GM12892 (cell line): Measurements from ENCODE around the gene RGL2.

Experiments used
- DNase-seq: peaks from one replicate; pipeline ENCODE4 v3.0.0; 2011; ENCODE audit not compliant: insufficient read length
- FAIRE-seq: peaks from 2 replicates; lab custom pipeline; 2011; peaks lifted over from hg19 to GRCh38; lab: Jason Lieb, UNC
- POLR2A ChIP-seq: IDR thresholded peaks from 2 replicates; pipeline ENCODE4 v1.6.1; 2011; ENCODE audit warnings: low read depth, low read length, control low read depth
- POLR2AphosphoS5 ChIP-seq: IDR thresholded peaks from 2 replicates; pipeline ENCODE4 v1.6.1; 2011; ENCODE audit warnings: low read depth, low read length, control low read depth
- TAF1 ChIP-seq: IDR thresholded peaks from 2 replicates; pipeline ENCODE4 v1.6.1; 2011; ENCODE audit warnings: low read depth, mild to moderate bottlenecking, control low read depth, low read length, borderline replicate concordance

The RGL2 gene

GRCh38 chr6:33324125-33324524 lies 25.4 kb upstream of the RGL2 start:
- FAIRE-seq = no peak
- TF ChIP-seq TAF1 (no peak), POLR2AphosphoS5 (no peak), POLR2A (no peak)
- no peak for DNase-seq

DNA sequence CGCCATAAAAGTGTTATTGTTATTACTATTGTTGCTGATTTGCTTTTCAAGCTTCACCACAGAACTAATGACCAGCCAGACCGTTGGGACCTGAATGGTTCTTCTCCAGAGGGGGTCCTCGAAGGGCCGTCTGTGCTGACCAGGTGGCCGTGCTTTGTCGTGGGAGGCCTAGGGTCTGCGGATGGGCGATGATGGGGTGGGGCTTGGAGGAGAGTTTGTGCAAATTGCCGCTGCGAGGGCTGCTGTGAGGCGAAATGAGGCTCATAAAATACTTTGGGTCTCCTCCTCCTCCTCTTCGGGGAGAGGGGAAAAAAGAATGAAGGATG lies 24.8 kb upstream of the RGL2 start:
- no peak for FAIRE-seq

GRCh38 chr6:33321227-33321626 lies 22.5 kb upstream of the RGL2 start:
- FAIRE-seq (no peak), DNase-seq (no peak)
- no peak for TF ChIP-seq POLR2AphosphoS5
- no peak for TF ChIP-seq POLR2A
- TF ChIP-seq TAF1 = no peak

More for the DNA sequence above, 24.8 kb upstream of the RGL2 start:
- TF ChIP-seq POLR2AphosphoS5 (no peak), POLR2A (no peak), TAF1 (no peak)
- DNase-seq = no peak

GRCh38 chr6:33320315-33321181 lies 21.8 kb upstream of the RGL2 start:
- TF ChIP-seq POLR2A (no peak), TAF1 (no peak), POLR2AphosphoS5 (no peak)
- DNase-seq (no peak), FAIRE-seq (no peak)

DNA sequence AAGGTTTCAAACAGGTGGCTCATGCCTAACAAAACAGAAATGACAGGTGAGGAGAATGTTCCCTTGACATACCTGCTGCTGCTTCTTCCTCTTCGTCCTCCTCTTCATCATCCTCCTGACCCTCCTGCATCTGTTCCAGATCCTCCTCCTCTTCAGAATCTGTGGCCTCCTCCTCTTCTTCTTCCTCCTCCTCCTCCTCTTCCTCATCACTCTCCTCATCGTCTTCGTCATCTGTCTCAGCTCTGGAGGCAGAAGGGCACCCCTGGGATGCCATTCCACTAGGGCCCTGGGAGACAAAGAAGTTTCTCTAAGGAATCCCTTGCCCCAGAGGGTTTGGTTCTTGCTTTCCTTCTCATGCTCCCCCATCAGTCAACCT lies 21.2 kb upstream of the RGL2 start:
- TF ChIP-seq TAF1 (no peak), POLR2AphosphoS5 (no peak)
- FAIRE-seq = no peak
- DNase-seq = no peak

DNA sequence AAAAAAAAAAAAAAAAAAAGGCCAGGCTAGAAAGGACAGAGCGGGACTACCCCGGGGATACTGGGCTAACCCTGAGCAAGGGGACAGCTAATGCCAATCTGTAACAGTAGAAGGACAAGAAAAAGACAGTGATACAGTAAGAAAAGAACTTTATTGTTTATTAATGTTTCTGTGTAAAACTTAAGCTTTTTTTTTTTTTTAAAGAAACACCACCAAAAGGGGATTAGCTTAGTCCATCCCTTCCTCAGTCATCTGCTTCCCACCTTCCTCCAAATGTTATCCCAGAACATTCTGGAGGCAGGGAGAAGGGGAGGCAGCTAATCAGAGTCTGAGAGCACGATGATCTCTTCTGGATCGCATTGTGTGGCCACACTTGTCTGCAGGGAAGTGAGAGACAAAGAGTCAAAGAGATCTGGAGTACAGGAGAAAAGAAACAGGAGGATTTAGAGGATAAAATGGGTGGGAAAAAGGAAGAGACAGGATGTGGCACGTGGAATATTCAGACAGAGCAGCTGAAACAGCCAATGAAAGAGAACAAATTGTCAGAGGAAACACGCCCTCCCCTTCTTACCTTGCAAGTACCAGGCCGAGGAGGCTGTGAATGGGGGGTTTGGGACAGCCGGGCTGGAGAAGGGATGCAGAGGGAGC lies 19.8 kb upstream of the RGL2 start:
- no peak for FAIRE-seq
- TF ChIP-seq POLR2A (no peak), POLR2AphosphoS5 (no peak), TAF1 (no peak)
- no peak for DNase-seq

GRCh38 chr6:33317669-33318425 lies 19.1 kb upstream of the RGL2 start, which contains the start of gene ZBTB22:
Gene ZBTB22, minus strand, starts transcription at chr6:33317744. Its CDS starts 828 bp downstream, at chr6:33316916.
- no peak for TF ChIP-seq TAF1
- TF ChIP-seq POLR2AphosphoS5 = peak; percentile 51; the same call in 1 of the 2 replicates
- peak; percentile 39; the same call in 1 of the 2 replicates for TF ChIP-seq POLR2A
- FAIRE-seq (peak; percentile 94), DNase-seq (peak; percentile 79)

GRCh38 chr6:33317419-33317668 lies 18.6 kb upstream of the RGL2 start:
- no peak for FAIRE-seq
- peak; percentile 56 for DNase-seq

GRCh38 chr6:33316603-33317418 lies 18.1 kb upstream of the RGL2 start:
- no peak for FAIRE-seq
- TF ChIP-seq TAF1 (no peak), POLR2AphosphoS5 (no peak), POLR2A (no peak)
- no peak for DNase-seq

More at GRCh38 chr6:33317419-33317668, 18.6 kb upstream of the RGL2 start:
- TF ChIP-seq POLR2AphosphoS5 (no peak), POLR2A (no peak), TAF1 (no peak)

GRCh38 chr6:33315793-33316602 lies 17.3 kb upstream of the RGL2 start:
- no peak for FAIRE-seq
- no peak for DNase-seq
- TF ChIP-seq POLR2A (no peak), TAF1 (no peak), POLR2AphosphoS5 (no peak)
